Muscle layer of colon (tissue), 2 donors: ENCODE measurements around the gene LRRC37A.
"Not testable (repeated sequence)": the region's sequence is repeated elsewhere in the genome, so short reads cannot be mapped to it uniquely, and the experiment has no call there.

Source experiments
- H3K27ac ChIP-seq: one replicate; pipeline ENCODE4 v1.7.0; 2013; ENCODE audit warnings: low read depth, mild to moderate bottlenecking, low read length, moderate library complexity
- H3K27me3 ChIP-seq, 2 donors: one replicate each; pipeline ENCODE4 v1.7.0; 2013; ENCODE audit warnings: low read length in 2 of 2, mild to moderate bottlenecking in 2 of 2; ENCODE audit not compliant: insufficient read depth in 2 of 2, control insufficient read depth in 1 of 2
- H3K36me3 ChIP-seq: one replicate; pipeline ENCODE4 v1.7.0; 2013; ENCODE audit warnings: mild to moderate bottlenecking, low read length; ENCODE audit not compliant: insufficient read depth
- H3K4me1 ChIP-seq: one replicate; pipeline ENCODE4 v1.7.0; 2013; ENCODE audit warnings: mild to moderate bottlenecking, low read length; ENCODE audit not compliant: insufficient read depth
- H3K4me3 ChIP-seq, 2 donors: one replicate each; pipeline ENCODE4 v1.7.0; 2013; ENCODE audit warnings: low read length in 2 of 2, low read depth in 1 of 2, mild to moderate bottlenecking in 1 of 2, moderate library complexity in 1 of 2
- H3K9ac ChIP-seq: one replicate; pipeline ENCODE4 v1.7.0; 2013; ENCODE audit warnings: low read length
- H3K9me3 ChIP-seq: one replicate; pipeline ENCODE4 v1.7.0; 2013; ENCODE audit warnings: mild to moderate bottlenecking, low read length
- donor health status: abdominal sarcoma.
- donor health status: Adenocarcinoma of cecum.

The LRRC37A gene

DNA sequence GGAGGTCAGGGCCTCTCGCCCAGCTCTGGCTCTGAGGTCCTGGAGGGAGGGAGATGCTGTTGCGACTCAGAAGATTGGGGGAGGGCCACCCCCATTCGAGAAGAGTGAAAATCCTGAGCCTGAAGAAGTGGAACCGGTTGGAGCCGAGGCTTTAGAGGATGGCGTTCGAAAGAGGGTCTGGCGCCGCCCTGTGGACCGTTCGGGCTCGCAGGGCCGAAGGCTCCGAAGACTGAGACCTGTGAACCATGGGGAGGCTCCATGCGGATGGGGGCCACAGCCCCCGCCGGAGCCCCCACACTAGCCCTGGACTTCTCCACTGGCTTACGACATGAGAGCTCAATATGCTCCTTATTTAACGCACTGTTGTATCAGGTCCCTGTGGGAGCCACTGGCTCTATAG is 46.3 kb downstream of the LRRC37A start:
- not testable (repeated sequence) for H3K27ac ChIP-seq, H3K9me3 ChIP-seq, H3K27me3 ChIP-seq, H3K36me3 ChIP-seq, H3K9ac ChIP-seq, H3K4me3 ChIP-seq, H3K4me1 ChIP-seq

DNA sequence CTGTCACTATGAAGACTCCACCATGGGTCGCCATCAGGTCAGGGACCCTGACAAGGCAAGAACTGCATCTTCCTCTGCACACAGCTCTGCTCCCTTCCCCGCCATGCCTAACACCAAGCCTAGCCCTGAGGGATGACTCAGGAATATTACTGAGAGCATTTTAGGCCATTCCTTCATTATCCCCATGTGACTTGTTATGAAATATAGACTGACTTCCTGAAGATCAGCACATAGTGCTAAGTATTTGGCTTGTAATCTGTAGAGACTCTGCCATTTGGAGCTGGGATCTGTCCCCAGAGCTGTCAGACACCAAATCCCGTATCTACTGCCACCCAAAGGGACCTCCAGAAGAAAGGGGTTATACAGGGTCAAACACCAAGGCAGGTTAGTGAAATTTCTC is 47.2 kb downstream of the LRRC37A start:
- not testable (repeated sequence) for H3K27ac ChIP-seq, H3K4me3 ChIP-seq

GRCh38 chr17:46348345-46348744 is 53.4 kb downstream of the LRRC37A start:
- not testable (repeated sequence) for H3K4me1 ChIP-seq, H3K9ac ChIP-seq, H3K36me3 ChIP-seq, H3K4me3 ChIP-seq, H3K27me3 ChIP-seq, H3K27ac ChIP-seq, H3K9me3 ChIP-seq

More for the DNA sequence above, 47.2 kb downstream of the LRRC37A start:
- not testable (repeated sequence) for H3K27me3 ChIP-seq, H3K9me3 ChIP-seq, H3K4me1 ChIP-seq, H3K36me3 ChIP-seq, H3K9ac ChIP-seq

- not testable (repeated sequence) for H3K4me1 ChIP-seq, H3K27ac ChIP-seq, H3K36me3 ChIP-seq, H3K4me3 ChIP-seq, H3K9ac ChIP-seq, H3K9me3 ChIP-seq, H3K27me3 ChIP-seq
Measured at GRCh38 chr17:46349060-46349459, 54.1 kb downstream of the LRRC37A start.

DNA sequence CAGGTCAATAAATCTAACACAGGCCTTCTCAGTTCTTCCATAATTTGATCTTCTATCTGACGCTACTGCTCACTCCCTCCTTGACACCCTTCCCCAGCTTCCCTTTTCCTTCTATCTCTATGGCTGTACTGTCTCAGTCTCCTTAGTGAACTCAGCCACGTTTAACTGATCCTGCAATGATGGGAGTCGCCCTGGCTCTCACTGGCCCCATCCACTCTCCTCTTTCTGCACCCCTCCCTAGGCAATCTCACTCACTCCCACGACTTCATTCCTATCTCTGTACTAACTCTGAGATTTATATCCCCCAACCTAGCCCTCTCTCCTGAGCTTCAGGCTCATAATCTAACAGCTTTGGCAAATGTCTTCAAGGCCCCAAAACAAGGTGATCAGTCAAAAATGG is 58.9 kb downstream of the LRRC37A start:
- not testable (repeated sequence) for H3K9me3 ChIP-seq, H3K27me3 ChIP-seq, H3K27ac ChIP-seq, H3K9ac ChIP-seq, H3K36me3 ChIP-seq, H3K4me1 ChIP-seq, H3K4me3 ChIP-seq

GRCh38 chr17:46361145-46361735 is 66.3 kb downstream of the LRRC37A start:
- H3K27ac ChIP-seq, H3K27me3 ChIP-seq, H3K9me3 ChIP-seq, H3K36me3 ChIP-seq, H3K4me3 ChIP-seq, H3K9ac ChIP-seq, H3K4me1 ChIP-seq: not testable (repeated sequence)

DNA sequence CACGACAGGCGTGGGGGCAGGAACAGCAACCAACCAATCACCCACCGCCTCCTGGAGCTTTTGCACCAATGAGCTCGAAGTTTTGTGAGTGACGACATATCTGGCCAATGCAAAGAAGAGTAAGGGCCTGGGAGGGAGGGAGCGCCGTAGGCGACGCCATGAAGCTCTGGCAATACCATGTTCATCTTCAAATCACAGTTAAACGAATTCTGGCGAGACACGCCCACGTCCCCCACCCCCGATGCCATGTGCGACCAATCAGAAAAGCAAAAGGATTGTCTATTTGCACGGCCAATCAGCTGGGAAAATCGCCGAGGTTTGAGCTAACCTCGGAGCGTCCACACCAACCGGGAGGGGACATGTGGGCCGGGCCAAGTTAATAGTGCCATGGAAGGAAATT is 66.8 kb downstream of the LRRC37A start, which contains the start of gene ARL17B:
ARL17B (minus strand) TSS at position 12 of the 400 bp plus-strand sequence. CDS start 3,369 bp downstream, outside the sequence.
- not testable (repeated sequence) for H3K9me3 ChIP-seq, H3K4me1 ChIP-seq, H3K36me3 ChIP-seq, H3K4me3 ChIP-seq, H3K9ac ChIP-seq, H3K27me3 ChIP-seq, H3K27ac ChIP-seq

GRCh38 chr17:46367520-46367919 is 72.6 kb downstream of the LRRC37A start:
- not testable (repeated sequence) for H3K27ac ChIP-seq, H3K9me3 ChIP-seq, H3K4me3 ChIP-seq, H3K27me3 ChIP-seq, H3K4me1 ChIP-seq, H3K9ac ChIP-seq, H3K36me3 ChIP-seq

DNA sequence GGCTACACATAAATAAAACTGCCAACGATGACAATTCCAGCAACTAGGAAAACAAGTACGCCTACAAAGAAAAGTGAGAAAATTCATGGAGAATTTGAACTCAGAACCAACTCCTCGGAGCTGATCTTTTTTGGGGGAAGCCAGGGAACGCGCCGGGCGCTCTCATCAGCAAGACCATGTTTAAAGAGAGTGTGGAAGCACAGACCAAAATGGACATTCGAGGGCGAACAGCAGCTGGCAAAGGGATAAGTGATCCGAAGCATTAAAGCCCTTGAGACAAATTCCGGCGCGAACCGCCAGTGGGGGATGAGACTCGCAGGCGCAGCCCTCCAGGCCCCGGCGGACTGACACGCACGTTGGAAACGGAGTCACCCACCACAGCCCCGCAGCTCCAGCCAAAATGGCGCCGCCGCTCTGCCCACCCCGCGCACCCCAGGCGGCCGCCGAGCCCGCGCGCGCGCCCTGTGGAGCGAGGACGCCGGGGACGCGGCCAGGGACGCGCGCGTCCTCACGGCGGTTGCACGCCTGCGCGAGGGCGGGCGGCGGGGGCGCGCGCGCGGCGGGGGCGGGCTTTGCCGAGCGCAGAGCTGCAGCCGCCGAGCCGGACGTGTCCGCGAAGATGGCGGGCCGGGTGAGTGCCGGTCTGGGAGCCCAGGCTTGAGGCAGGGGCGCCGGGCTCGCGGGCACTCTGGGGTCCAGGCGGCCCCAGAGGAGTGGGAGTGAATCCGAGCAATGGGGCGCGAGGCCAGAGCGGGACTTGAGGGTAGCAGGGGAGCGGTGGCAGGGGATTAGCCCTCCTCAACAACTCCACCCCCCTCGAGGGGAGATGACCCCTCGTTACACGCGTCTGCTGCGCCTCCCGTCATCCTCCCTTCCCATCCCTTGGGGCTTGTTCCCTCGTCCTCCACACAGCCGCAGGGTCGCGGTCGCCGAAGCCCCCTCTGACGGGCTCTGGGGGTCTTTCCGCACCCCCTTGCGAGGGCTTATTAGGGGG is 77.6 kb downstream of the LRRC37A start:
- not testable (repeated sequence) for H3K36me3 ChIP-seq, H3K9ac ChIP-seq, H3K4me3 ChIP-seq, H3K4me1 ChIP-seq, H3K27ac ChIP-seq, H3K9me3 ChIP-seq, H3K27me3 ChIP-seq

DNA sequence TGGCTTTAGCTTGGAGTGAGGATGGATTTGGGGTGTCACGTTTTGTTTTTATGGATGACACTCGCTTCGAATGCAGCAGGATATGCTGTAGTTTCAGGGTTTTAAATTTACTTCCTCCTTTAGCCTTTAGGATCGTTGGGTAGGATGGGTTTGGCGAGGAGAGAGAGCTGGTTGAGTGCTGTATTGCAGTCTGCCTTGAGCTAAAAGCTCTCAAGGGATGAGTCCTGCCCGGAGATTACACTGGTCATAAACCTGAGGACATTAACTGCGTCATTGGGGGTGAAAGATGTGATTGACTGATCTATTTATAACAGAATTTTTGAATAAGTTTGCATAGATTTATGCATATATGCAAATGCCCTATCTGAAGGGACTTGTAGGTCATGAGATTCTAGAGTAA is 78.5 kb downstream of the LRRC37A start:
- not testable (repeated sequence) for H3K4me1 ChIP-seq, H3K9me3 ChIP-seq, H3K27ac ChIP-seq, H3K4me3 ChIP-seq, H3K27me3 ChIP-seq, H3K9ac ChIP-seq, H3K36me3 ChIP-seq

GRCh38 chr17:46383118-46383517 is 88.2 kb downstream of the LRRC37A start:
- not testable (repeated sequence) for H3K36me3 ChIP-seq, H3K27me3 ChIP-seq, H3K27ac ChIP-seq, H3K4me1 ChIP-seq, H3K9me3 ChIP-seq, H3K9ac ChIP-seq, H3K4me3 ChIP-seq

- H3K4me3 ChIP-seq, H3K27me3 ChIP-seq, H3K36me3 ChIP-seq, H3K4me1 ChIP-seq, H3K27ac ChIP-seq, H3K9ac ChIP-seq, H3K9me3 ChIP-seq: not testable (repeated sequence)
Measured at GRCh38 chr17:46385491-46385890, 90.6 kb downstream of the LRRC37A start.
